MCF 10A (cell line): ENCODE data around the gene PRSS21. TPM values are rescaled to one million over a fixed set of nuclear protein-coding genes. Genes with fewer than 3 reads are reported as not detected.

Source experiments
- BruUV-seq: library from RNA; stranded (reverse); fragments of 400-500 nt; replicated peaks from 2 replicates; lab custom pipeline; 2021; lab: Mats Ljungman, UMichigan
- CTCF ChIA-PET: fragments of 300-600 bp; sonication (Branson Sonifier 250); formaldehyde crosslinking; extraction: SDS; loops from one replicate; lab custom pipeline; 2021; ENCODE audit warnings: antibody characterized with exemption, inconsistent platforms; lab: Yijun Ruan, JAX
- POLR2A ChIA-PET: fragments of 300-600, 350-650 bp; sonication (Branson Sonifier 250); formaldehyde crosslinking; extraction: SDS; loops from one replicate; lab custom pipeline; 2020; ENCODE audit warnings: antibody characterized with exemption, inconsistent platforms; lab: Yijun Ruan, JAX
- DNase-seq: peaks from one replicate; pipeline ENCODE4 v3.0.0-alpha.2; 2018; ENCODE audit not compliant: unreplicated experiment
- H3K27ac Mint-ChIP-seq: one replicate; pipeline ENCODE4 v1.8.0; 2022; ENCODE audit warnings: mild to moderate bottlenecking, low read depth, mixed read lengths; ENCODE audit not compliant: unreplicated experiment
- H3K27me3 Mint-ChIP-seq: one replicate; pipeline ENCODE4 v1.8.0; 2022; ENCODE audit warnings: mixed read lengths; ENCODE audit not compliant: insufficient read depth, unreplicated experiment
- H3K36me3 Mint-ChIP-seq: one replicate; pipeline ENCODE4 v1.8.0; 2022; ENCODE audit warnings: mild to moderate bottlenecking, moderate library complexity, mixed read lengths; ENCODE audit not compliant: insufficient read depth, unreplicated experiment
- H3K4me1 Mint-ChIP-seq: one replicate; pipeline ENCODE4 v1.8.0; 2022; ENCODE audit warnings: mixed read lengths; ENCODE audit not compliant: insufficient read depth, unreplicated experiment
- H3K4me3 Mint-ChIP-seq: one replicate; pipeline ENCODE4 v1.8.0; 2022; ENCODE audit warnings: mild to moderate bottlenecking, moderate library complexity, mixed read lengths; ENCODE audit not compliant: unreplicated experiment
- H3K9me3 Mint-ChIP-seq: one replicate; pipeline ENCODE4 v1.8.0; 2022; ENCODE audit warnings: mixed read lengths; ENCODE audit not compliant: unreplicated experiment
- intact Hi-C: fragments of 100-400 bp; cut with micrococcal nuclease; formaldehyde crosslinking; loops from 2 replicates; pipeline ENCODE4 v1.14.1; 2022
- total RNA-seq: library from RNA; stranded (reverse); gene quantifications from 2 replicates; pipeline ENCODE4 v1.2.3, GENCODE V29; 2022
- TF ChIP-seq, protein P1 (sequence below): fragments of 200-600 bp; IDR thresholded peaks from one replicate; pipeline ENCODE4 v1.8.0; 2022; ENCODE audit warnings: antibody characterized with exemption, mild to moderate bottlenecking; ENCODE audit not compliant: unreplicated experiment

The PRSS21 gene
- total RNA-seq, 1 experiment from 2014 or later = 16.4 TPM

DNA sequence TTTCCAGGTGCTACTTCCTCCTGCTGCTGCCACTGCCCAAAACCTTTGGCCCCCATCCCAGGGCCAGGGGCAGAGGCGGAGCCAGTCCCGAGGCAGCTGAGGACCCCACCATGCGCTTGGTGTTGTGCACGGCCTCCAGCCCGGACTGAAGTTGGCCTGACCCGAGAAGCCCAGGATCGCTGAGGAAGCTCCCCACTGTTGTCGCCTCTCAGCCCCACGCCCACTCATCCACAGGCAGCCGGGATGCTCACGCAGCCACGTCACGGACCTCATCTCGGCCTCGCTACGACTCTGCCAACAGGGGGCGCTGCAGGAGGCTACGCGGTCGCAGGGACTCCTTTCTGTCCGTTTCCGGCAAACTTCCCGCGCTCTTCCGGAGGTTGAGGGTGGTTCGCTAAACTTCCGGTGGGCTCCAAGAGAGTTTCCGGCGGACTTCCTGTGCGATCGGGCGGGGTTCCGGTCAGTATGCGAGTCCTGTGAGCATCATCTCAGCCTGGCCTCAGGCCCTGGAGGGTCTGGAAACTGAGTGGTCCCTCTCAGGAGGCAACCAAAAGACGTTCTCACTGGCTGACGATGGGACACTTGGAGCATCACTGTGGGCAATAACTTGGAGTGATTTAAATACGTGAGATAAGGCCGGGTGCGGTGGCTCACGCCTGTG is 25.4 kb downstream of the PRSS21 start:
- H3K36me3 Mint-ChIP-seq = no peaks in the 10 kb centered on the region
- H3K9me3 Mint-ChIP-seq = no peaks in the 10 kb centered on the region
- no peak for DNase-seq
- POLR2A ChIA-PET = no interaction called here
- no peak overlapping the region for H3K27ac Mint-ChIP-seq
- H3K4me1 Mint-ChIP-seq = peaks cover 13% of the 10 kb centered on the region
- CTCF ChIA-PET = interaction anchor here (0.7 kb wide), 1 partner anchor 12 kb away, joined by 3 read pairs; no protein-coding TSS in a partner anchor
- BruUV-seq = no TSS peak
- TF ChIP-seq, protein P1, sequence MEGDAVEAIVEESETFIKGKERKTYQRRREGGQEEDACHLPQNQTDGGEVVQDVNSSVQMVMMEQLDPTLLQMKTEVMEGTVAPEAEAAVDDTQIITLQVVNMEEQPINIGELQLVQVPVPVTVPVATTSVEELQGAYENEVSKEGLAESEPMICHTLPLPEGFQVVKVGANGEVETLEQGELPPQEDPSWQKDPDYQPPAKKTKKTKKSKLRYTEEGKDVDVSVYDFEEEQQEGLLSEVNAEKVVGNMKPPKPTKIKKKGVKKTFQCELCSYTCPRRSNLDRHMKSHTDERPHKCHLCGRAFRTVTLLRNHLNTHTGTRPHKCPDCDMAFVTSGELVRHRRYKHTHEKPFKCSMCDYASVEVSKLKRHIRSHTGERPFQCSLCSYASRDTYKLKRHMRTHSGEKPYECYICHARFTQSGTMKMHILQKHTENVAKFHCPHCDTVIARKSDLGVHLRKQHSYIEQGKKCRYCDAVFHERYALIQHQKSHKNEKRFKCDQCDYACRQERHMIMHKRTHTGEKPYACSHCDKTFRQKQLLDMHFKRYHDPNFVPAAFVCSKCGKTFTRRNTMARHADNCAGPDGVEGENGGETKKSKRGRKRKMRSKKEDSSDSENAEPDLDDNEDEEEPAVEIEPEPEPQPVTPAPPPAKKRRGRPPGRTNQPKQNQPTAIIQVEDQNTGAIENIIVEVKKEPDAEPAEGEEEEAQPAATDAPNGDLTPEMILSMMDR = peak; percentile 40
- H3K4me3 Mint-ChIP-seq = no peak overlapping the region
- intact Hi-C loops = no loop called here
- H3K27me3 Mint-ChIP-seq = no peaks in the 10 kb centered on the region

DNA sequence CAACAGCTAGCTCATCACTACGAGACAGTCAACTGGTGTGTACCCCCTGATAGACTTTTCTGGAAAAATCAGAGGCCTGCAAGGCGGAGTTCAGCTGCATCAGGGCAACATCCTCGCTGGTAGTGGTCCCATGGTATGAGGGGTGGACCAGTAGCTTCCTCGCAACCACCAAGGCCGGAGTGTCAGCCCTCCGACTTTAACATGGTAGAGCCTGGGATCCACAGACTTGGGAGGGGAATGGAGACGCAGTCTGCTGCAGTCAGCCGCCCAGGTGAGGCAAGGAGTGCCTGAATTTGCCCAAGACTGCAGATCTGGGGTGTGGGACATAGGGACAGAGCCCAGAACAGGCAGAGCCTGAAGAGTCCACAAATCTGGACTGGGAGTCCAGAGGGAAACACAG is 26.5 kb downstream of the PRSS21 start:
- ChIA-PET CTCF (no interaction called here), POLR2A (no interaction called here)
- intact Hi-C loops = no loop called here
- peaks cover 11% of the 10 kb centered on the region for H3K4me1 Mint-ChIP-seq
- DNase-seq = no peak
- no peak overlapping the region for H3K27ac Mint-ChIP-seq
- H3K9me3 Mint-ChIP-seq = no peaks in the 10 kb centered on the region
- no TSS peak for BruUV-seq
- H3K27me3 Mint-ChIP-seq = no peaks in the 10 kb centered on the region
- H3K36me3 Mint-ChIP-seq = no peaks in the 10 kb centered on the region
- H3K4me3 Mint-ChIP-seq = no peak overlapping the region
- TF ChIP-seq, protein P1 = no peak

DNA sequence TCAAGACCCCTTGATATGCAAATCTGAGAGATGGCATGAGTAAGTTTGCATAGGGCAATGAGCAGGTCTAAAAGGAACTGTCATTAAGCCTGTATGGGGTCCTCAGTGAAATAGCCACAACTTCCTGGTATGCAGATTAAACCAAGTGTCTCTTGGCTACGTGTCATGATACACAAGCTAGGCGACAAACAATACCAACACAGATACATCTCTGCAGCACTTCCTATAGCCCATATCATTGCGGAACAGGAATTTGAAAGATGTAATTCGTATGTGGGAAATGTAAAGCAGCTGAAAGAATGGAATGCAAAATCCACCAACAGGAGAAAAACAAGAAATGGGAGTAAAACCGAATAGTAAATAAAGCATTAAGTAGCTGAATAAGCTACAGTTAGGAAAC is 28.1 kb downstream of the PRSS21 start:
- no TSS peak for BruUV-seq
- peaks cover 11% of the 10 kb centered on the region for H3K4me1 Mint-ChIP-seq
- H3K9me3 Mint-ChIP-seq = no peaks in the 10 kb centered on the region
- CTCF ChIA-PET = interaction anchor here (0.5 to 1.1 kb wide), 3 partner anchors 22 to 55 kb away, joined by 3 to 9 read pairs (median 7); no protein-coding TSS in a partner anchor
- TF ChIP-seq, protein P1 = no peak
- no peak overlapping the region for H3K27ac Mint-ChIP-seq
- peaks cover 13% of the 10 kb centered on the region for H3K27me3 Mint-ChIP-seq
- H3K36me3 Mint-ChIP-seq = no peaks in the 10 kb centered on the region
- intact Hi-C loops = no loop called here
- POLR2A ChIA-PET = interaction anchor here (0.8 to 1.5 kb wide), 3 partner anchors 9 to 68 kb away, joined by 3 to 6 read pairs (median 4); no protein-coding TSS in a partner anchor
- no peak for DNase-seq
- H3K4me3 Mint-ChIP-seq = no peak overlapping the region

DNA sequence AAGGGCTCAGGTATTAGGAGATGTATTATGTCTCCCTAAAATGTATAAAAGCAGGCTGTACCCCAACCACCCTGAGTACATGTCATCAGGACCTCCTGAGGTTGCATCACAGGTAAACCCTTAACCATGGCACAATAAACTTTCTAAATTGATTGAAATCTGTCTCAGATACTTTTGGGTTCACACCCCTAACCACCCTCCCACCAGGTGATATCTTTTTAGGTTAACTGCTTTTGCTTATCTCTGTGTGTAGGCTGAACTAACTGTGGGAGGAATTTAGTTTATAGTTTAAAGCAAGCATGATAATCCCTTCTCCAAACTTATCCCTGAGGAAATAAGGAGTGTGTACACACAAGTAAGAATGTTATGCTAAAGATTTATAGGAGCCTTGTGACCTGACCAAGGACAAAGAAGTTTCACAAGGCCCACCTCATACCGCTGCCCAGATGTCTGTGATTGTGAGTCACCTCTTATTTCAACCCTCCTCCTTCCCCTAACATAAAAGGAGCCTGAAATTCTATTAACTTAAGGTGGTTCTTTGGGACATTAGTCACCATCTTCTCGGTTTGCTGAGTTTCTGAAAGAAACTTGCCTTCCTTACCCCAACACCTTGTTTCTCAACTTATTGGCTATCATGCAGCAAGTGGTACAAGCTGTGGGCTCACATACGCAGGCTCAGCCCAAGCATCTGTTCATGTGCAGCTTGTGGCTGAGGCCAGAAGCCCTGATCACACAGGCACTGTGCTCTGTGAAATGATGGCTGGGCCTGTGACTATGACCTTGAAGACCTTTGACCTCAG is 29.7 kb downstream of the PRSS21 start:
- Mint-ChIP-seq H3K27me3 (peaks cover 13% of the 10 kb centered on the region), H3K4me1 (peaks cover 11% of the 10 kb centered on the region), H3K36me3 (no peaks in the 10 kb centered on the region), H3K9me3 (no peaks in the 10 kb centered on the region), H3K27ac (peak overlapping the region; percentile 80), H3K4me3 (peak overlapping the region; percentile 13)
- POLR2A ChIA-PET = interaction anchor here (0.8 to 0.9 kb wide), 2 partner anchors 22 to 48 kb away, joined by 3 read pairs; partner anchors contain the start of gene PRSS41
- no TSS peak for BruUV-seq
- DNase-seq = peak; percentile 75
- TF ChIP-seq, protein P1 = no peak
- CTCF ChIA-PET = interaction anchor here (0.7 kb wide), 1 partner anchor 831 kb away, joined by 3 read pairs; no protein-coding TSS in a partner anchor
- intact Hi-C loops = no loop called here
